ENCODE data around the gene ADGRE1.

The ADGRE1 gene

DNA sequence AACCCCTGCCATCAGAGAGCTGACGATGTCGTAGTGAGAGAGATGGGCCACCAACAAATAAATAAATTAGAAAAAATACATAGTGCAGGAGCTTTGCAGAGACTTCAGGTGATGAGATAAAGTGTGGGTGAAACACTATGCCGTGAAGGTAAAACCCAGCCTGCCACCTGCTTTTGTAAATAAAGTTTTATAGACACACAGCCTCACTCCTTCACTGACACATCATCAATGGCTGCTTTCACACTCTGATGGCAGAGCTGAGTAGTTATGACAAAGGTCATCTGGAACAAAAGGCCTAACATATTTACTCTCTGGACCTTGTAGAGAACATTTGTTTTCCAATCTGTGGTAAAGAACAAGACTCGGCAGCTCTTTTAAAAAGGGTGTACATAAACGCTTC lies 88.8 kb downstream of the ADGRE1 start:
- TF ChIP-seq TOX (CRISPR knock-in tag; IDR thresholded peaks at IDR 0.05; ENCODE audit: borderline replicate concordance) (no peak), RARB (CRISPR knock-in tag; IDR thresholded peaks at IDR 0.05) (no peak), ZC3H10 (CRISPR knock-in tag; IDR thresholded peaks at IDR 0.05) (no peak), CSDC2 (CRISPR knock-in tag; IDR thresholded peaks at IDR 0.05) (no peak), ZNF70 (CRISPR knock-in tag; IDR thresholded peaks at IDR 0.05) (no peak), TCF4 (CRISPR knock-in tag; IDR thresholded peaks at IDR 0.05; ENCODE audit: borderline replicate concordance) (no peak), SNAI2 (CRISPR knock-in tag; IDR thresholded peaks at IDR 0.05) (no peak)
- TF ChIP-seq, protein P1, sequence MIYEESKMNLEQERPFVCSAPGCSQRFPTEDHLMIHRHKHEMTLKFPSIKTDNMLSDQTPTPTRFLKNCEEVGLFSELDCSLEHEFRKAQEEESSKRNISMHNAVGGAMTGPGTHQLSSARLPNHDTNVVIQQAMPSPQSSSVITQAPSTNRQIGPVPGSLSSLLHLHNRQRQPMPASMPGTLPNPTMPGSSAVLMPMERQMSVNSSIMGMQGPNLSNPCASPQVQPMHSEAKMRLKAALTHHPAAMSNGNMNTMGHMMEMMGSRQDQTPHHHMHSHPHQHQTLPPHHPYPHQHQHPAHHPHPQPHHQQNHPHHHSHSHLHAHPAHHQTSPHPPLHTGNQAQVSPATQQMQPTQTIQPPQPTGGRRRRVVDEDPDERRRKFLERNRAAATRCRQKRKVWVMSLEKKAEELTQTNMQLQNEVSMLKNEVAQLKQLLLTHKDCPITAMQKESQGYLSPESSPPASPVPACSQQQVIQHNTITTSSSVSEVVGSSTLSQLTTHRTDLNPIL (CRISPR knock-in tag; IDR thresholded peaks at IDR 0.05; ENCODE audit: low read depth): no peak
- TF ChIP-seq, protein P2, sequence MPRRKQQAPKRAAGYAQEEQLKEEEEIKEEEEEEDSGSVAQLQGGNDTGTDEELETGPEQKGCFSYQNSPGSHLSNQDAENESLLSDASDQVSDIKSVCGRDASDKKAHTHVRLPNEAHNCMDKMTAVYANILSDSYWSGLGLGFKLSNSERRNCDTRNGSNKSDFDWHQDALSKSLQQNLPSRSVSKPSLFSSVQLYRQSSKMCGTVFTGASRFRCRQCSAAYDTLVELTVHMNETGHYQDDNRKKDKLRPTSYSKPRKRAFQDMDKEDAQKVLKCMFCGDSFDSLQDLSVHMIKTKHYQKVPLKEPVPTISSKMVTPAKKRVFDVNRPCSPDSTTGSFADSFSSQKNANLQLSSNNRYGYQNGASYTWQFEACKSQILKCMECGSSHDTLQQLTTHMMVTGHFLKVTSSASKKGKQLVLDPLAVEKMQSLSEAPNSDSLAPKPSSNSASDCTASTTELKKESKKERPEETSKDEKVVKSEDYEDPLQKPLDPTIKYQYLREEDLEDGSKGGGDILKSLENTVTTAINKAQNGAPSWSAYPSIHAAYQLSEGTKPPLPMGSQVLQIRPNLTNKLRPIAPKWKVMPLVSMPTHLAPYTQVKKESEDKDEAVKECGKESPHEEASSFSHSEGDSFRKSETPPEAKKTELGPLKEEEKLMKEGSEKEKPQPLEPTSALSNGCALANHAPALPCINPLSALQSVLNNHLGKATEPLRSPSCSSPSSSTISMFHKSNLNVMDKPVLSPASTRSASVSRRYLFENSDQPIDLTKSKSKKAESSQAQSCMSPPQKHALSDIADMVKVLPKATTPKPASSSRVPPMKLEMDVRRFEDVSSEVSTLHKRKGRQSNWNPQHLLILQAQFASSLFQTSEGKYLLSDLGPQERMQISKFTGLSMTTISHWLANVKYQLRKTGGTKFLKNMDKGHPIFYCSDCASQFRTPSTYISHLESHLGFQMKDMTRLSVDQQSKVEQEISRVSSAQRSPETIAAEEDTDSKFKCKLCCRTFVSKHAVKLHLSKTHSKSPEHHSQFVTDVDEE (CRISPR knock-in tag; IDR thresholded peaks at IDR 0.05): no peak
- TF ChIP-seq, protein P3, sequence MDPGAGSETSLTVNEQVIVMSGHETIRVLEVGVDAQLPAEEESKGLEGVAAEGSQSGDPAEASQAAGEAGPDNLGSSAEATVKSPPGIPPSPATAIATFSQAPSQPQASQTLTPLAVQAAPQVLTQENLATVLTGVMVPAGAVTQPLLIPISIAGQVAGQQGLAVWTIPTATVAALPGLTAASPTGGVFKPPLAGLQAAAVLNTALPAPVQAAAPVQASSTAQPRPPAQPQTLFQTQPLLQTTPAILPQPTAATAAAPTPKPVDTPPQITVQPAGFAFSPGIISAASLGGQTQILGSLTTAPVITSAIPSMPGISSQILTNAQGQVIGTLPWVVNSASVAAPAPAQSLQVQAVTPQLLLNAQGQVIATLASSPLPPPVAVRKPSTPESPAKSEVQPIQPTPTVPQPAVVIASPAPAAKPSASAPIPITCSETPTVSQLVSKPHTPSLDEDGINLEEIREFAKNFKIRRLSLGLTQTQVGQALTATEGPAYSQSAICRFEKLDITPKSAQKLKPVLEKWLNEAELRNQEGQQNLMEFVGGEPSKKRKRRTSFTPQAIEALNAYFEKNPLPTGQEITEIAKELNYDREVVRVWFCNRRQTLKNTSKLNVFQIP (CRISPR knock-in tag; IDR thresholded peaks at IDR 0.05; ENCODE audit: borderline replicate concordance, low read depth): no peak
- TF ChIP-seq, protein P4, sequence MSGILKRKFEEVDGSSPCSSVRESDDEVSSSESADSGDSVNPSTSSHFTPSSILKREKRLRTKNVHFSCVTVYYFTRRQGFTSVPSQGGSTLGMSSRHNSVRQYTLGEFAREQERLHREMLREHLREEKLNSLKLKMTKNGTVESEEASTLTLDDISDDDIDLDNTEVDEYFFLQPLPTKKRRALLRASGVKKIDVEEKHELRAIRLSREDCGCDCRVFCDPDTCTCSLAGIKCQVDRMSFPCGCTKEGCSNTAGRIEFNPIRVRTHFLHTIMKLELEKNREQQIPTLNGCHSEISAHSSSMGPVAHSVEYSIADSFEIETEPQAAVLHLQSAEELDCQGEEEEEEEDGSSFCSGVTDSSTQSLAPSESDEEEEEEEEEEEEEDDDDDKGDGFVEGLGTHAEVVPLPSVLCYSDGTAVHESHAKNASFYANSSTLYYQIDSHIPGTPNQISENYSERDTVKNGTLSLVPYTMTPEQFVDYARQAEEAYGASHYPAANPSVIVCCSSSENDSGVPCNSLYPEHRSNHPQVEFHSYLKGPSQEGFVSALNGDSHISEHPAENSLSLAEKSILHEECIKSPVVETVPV (CRISPR knock-in tag; IDR thresholded peaks at IDR 0.05): no peak
- no peak for ATAC-seq

DNA sequence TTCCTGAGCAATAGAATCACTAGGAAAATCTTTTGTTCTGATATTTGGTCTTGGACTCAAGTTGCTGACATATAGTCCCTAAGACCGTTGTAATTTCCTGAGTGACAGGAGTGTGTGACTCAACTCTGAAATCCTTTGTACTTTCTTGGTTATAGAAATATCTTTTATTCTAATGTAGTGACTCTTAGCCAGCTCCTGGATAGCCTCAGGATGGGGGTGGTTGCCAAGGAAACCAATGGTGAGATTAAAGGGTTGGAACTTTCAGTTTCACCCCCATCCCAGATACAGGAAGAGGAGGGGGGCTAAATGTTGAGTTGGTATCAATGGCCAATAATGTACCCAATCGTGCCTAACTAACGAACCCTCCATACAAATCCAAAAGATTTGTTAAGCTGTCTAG lies 92.0 kb downstream of the ADGRE1 start:
- ATAC-seq: no peak
- TF ChIP-seq RARB (CRISPR knock-in tag; IDR thresholded peaks at IDR 0.05): no peak
- TF ChIP-seq CSDC2 (CRISPR knock-in tag; IDR thresholded peaks at IDR 0.05): no peak
- TF ChIP-seq ESRRG (CRISPR knock-in tag; IDR thresholded peaks at IDR 0.05): no peak
- TF ChIP-seq ZFP30 (CRISPR knock-in tag; IDR thresholded peaks at IDR 0.05): no peak
- TF ChIP-seq ZNF70 (CRISPR knock-in tag; IDR thresholded peaks at IDR 0.05): no peak
- no peak for TF ChIP-seq ZFP3 (CRISPR knock-in tag; IDR thresholded peaks at IDR 0.05)
- TF ChIP-seq, protein P5, sequence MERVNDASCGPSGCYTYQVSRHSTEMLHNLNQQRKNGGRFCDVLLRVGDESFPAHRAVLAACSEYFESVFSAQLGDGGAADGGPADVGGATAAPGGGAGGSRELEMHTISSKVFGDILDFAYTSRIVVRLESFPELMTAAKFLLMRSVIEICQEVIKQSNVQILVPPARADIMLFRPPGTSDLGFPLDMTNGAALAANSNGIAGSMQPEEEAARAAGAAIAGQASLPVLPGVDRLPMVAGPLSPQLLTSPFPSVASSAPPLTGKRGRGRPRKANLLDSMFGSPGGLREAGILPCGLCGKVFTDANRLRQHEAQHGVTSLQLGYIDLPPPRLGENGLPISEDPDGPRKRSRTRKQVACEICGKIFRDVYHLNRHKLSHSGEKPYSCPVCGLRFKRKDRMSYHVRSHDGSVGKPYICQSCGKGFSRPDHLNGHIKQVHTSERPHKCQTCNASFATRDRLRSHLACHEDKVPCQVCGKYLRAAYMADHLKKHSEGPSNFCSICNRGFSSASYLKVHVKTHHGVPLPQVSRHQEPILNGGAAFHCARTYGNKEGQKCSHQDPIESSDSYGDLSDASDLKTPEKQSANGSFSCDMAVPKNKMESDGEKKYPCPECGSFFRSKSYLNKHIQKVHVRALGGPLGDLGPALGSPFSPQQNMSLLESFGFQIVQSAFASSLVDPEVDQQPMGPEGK (CRISPR knock-in tag; IDR thresholded peaks at IDR 0.05; ENCODE audit: borderline replicate concordance): no peak
- TF ChIP-seq ZNF8 (CRISPR knock-in tag; IDR thresholded peaks at IDR 0.05): no peak
- TF ChIP-seq, protein P4 (CRISPR knock-in tag; IDR thresholded peaks at IDR 0.05): no peak
- no peak for TF ChIP-seq SNAI2 (CRISPR knock-in tag; IDR thresholded peaks at IDR 0.05)
- TF ChIP-seq, protein P1 (CRISPR knock-in tag; IDR thresholded peaks at IDR 0.05; ENCODE audit: low read depth): no peak
- TF ChIP-seq, protein P3 (CRISPR knock-in tag; IDR thresholded peaks at IDR 0.05; ENCODE audit: borderline replicate concordance, low read depth): no peak
- TF ChIP-seq BACH2 (CRISPR knock-in tag; IDR thresholded peaks at IDR 0.05; ENCODE audit: borderline replicate concordance): no peak

Measured in SK-N-SH treated with all-trans-retinoic acid at 6 μM for 48 hours (cell line).